ENCODE results near the gene ZNF597.
"Not testable (repeated sequence)": the region's sequence is repeated elsewhere in the genome, so short reads cannot be mapped to it uniquely, and the experiment has no call there.

The ZNF597 gene

DNA sequence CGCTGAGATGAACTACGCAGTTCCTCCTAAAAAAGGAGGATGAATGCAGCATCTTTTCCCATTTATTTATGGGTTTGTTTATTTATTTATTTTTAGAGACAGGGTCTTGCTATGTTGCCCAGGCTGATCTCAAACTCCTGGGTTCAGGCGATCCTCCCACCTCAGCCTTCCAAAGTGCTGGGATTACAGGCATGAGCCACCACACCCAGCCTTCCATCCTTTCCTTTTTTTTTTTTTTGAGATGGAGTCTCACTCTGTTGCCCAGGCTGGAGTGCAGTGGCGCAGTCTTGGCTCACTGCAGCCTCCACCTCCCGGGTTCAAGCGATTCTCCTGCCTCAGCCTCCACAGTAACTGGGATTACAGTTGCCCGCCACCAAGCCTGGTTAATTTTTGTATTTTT is 31.6 kb upstream of the ZNF597 start:
- not testable (repeated sequence) for DNase-seq

DNA sequence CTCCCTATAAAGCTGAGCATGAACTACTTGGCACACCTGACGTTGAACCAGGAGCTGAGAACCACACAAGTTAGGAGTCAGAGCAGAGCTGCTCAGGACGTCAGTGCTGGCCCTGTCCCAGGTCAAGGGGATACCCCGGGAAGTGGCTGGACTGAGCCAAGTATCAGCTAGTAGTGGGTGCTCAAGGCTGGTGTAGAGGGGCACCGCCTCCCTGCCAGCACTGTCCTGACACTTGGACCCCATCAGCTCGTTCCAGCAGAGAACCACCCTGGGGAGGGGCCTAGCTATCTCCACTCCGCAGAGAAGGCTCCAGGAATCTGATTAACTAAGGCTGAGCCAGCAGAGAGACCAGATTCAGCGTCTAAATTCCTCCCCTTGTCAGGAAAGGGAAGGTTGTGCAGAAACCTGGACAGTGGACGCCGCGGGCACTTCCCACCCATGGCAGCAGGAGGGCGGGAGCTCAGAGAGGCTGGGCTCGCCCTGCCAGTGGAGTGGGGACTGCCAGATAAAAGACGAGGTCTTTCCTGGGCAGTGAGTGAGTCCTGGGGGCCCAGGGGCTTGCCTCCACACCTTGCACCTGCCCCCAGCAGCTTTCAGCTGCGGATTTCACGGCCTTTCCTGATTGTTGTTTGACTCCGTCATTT is 31.0 kb upstream of the ZNF597 start:
- no peak for DNase-seq

DNA sequence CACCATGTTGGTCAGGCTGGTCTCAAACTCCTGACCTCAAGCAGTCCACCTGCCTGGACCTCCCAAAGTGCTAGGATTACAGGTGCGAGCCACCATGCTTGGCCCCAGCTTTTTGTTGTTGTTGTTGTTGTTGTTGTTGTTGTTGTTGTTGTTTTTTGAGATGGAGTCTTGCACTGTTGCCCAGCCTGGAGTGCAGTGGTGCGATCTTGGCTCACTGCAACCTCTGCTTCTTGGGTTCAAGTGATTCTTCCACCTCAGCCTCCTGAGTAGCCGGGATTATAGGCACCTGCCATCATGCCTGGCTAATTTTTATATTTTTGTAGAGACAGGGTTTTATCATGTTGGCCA is 30.3 kb upstream of the ZNF597 start:
- DNase-seq: not testable (repeated sequence)

DNA sequence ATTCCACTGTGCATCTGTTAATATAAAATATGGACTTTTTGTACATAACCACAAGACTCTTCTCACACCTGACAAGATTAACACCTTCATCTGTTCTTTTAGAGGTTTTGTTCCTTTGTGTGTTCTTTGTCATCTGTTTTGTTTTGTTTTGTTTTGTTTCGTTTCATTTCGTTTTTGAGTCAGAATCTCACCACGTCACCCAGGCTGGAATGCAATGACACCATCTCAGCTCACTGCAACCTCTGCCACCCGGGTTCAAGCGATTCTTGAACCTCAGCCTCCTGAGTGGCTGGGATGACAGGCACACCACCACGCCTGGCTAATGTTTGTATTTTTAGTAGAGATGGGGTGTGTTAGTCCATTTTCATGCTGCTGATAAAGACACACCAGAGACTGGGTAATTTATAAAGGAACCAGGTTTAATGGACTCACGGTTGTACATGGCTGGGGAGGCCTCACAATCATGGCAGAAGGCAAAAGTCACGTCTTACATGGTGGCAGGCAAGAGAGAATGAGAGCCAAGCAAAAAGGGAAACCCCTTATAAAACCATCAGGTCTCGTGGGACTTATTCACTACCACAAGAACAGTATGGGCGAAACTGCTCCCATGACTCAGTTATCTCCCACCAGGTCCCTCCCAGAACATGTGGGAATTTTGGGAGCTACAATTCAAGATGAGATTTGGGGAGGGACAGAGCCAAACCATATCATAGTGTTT is 29.7 kb upstream of the ZNF597 start:
- DNase-seq: no peak

DNA sequence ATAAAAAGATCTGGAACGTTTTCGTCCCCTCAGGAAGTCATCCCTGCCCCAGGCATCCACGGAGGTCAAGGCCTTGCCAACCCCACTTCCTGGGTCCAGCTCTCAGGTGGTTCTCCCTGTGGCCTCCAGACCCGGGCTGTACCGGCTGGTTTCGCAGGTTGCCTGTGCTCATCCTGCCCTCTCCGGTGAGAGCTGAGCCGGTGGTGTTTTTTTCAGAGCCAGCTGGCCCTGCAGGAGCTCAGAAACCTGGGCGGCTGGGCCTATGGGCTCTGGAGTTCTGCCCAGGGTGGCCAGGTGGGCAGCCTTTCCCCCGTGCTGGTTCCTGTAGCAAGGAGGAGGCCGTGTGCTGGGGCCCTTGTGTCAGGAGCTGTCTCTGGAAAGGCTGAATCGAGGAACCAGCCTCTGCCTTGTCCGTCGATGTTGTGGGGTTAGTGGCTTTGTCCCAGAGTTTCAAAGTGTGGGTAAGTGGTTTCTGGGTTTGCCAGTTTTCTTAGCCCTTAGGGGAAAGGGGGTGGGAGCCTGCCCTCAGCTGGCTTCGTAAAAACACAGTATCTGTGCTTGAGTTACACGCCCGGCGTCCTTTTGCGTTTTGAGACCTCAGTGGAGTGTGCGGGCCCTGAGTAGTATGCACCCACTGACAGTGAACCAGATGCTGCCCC is 28.3 kb upstream of the ZNF597 start:
- no peak for DNase-seq

DNA sequence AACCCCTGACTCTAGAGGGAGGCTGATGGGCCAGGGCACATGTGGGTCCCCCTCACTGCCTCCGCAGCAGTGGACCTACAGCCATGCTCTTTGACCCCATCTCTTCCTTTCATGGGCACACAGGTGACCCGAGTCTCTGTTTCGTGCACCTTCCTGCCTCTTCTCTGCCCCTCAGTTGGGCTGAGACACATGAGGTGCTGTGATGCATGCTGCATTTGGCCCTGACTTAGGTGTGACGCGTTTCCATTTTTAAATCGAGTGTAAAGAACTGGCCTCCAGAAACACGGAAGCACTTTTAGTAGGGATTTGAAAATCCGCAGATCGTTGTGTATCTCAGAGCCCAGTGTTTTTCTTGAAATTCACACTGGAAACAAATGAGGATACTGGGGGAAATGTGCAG is 27.4 kb upstream of the ZNF597 start:
- DNase-seq: no peak

DNA sequence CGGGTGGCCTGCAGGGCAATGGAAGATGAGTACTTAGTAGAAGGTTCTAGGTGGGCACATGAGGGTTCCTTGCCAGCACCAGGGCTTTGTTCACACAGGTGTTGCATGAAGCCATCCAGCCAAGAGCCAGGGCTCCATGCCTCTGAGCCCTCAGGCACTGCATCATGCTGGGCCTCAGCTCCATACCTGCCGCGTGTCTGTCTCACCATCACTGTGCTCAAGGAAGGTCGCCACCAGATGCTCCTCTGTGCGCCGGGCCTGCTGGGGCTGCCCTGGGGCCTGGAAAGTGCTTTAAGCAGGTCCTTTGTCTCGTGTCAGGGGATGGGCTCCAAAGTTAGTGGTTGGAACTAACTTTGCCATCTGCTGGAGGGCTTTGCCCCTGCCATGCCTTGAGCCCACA is 26.4 kb upstream of the ZNF597 start:
- no peak for DNase-seq

DNA sequence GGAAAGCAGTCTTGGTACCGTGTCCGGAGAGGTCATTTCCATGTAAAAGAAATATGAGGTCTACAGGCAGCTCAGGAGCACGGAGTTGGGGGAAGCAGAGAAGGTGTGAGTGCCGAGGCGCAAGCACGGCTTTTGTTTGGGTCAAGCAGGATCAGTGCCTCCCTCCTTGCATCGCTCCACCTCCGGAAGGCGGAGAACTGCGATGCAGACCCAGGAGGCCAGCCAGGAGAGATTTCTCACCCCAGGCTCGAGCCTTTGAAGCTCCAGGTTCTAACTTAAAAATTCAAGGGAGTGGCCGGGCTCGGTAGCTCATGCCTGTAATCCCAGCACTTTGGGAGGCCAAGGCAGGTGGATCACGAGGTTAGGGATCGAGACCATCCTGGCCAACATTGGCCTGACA is 25.2 kb upstream of the ZNF597 start:
- no peak for DNase-seq

DNA sequence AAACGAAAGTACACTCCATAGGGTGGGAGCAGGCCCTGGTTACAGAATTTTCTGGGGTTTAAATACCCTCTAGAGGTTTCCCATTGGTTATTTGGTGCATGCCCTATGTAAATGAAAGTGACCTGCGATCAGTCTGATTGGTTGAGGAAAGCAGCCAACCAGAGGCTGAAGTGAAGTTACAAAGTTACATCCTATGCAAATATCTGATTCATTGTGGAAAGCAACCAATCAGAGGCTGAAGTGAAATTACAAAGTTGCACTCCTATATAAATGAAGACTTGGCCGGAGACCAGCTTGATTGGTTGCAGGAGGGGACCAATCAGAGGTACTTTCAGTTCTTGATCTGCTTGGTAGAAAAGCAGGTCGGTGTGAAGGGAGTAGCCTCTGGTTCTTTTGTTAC is 24.6 kb upstream of the ZNF597 start:
- DNase-seq: no peak

DNA sequence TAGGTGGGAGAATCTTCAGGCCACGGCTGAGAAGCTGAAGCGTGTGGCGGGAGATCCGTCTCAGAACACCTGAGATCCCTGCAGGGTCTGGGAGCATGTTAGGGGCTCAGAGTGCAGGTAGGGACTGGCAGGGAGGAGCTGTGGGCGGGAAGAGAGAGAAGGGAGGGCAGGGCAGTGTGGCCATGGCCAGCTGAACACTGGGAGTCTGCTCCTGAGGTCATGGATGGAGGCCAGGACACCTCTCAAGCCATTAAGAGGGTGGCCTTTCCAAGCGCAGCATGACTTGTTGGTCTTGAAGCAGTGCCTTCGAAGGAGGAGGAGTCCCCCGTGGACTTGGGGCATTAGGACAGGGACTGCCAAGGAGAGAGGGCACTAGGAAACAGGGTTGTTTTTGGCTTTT is 23.9 kb upstream of the ZNF597 start:
- DNase-seq: no peak

DNA sequence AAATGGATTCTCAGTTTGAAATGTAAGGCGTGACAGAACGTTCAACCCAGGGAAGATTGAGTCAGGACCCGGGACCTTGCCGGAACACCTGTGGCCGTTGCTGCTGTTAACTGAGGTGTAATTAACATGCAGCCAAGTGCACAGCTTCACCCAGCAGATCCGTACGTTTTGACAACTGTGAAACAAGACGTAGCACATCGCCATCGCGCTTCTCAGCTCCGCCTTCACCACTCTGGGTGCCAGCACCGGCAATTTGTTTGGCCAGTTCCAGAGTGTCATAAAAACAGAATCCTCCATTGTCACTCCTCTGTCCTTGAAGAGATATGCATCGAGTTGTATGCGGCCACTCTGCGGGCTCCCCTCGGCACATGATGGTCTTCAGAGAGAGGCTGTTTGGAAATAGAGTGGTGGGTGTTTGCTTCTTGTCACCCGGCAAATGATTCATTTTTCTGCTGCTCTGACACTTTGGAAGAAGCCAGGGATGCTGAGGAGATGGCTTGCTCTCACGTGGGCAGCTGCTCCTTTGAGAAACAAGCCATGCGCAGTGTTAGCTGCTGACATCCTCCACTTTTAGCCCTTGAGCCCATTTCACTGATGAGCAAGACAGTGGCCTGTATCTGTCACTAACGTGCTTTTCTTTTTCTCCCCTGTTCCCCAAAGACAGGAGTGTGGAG is 22.7 kb upstream of the ZNF597 start:
- DNase-seq: no peak

DNA sequence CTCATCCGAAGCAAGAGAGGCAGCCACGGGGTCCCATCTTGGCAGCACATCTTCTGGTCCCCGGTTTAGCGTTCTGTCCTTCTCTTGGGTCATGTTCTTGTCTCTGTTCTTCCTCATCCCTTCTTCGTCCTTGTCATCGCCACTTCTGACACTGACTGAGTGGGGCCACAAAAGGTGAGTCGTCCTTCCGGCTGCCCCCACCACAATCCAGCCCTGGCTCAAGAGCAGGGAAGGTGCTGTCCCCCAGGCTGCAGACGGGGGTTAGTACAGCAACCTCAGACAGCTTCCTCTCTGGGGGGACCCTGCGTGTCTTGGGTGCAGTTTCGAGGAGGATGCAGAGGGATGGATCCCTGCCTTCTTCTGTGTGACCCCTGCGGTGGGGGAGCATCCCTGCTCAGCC is 22.0 kb upstream of the ZNF597 start:
- no peak for DNase-seq

DNA sequence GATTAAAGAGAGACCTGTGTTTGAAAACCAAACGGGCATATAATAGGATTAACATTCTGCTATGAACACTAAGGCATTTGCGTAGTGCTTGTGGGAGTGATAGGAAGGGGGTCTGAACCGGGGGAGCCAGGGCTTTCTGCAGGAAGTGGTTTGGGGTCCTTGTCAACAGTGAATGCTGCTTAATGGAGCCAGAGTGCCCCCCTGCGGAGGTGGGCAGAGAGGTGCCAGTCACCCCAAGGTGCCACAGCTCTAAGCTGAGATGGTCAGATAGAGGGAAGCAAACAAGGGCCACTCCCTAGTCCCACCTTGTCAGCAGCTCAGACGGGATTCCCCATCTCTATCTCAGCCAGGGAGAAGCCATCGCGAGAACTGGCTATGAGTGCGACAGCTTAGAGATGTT is 17.8 kb upstream of the ZNF597 start:
- peak; percentile 58 for DNase-seq

DNA sequence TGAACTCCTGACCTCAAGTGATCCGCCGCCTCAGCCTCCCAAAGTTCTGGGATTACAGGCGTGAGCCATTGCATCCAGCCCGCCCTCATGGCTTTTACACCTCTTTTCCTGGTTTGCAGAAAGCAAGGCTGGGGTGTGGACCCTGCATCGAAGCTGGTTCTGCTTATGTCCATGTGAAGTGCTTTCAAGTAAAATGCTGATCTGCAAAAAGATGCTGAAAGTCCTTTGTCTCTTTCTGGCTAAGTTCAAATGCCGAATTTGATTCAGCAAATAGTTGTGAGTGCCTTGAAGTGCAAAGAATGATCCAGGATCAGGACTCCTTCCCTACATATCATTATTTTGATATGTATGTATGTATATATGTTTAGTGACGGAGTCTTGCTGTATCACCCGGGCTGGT is 17.3 kb upstream of the ZNF597 start:
- no peak for DNase-seq

DNA sequence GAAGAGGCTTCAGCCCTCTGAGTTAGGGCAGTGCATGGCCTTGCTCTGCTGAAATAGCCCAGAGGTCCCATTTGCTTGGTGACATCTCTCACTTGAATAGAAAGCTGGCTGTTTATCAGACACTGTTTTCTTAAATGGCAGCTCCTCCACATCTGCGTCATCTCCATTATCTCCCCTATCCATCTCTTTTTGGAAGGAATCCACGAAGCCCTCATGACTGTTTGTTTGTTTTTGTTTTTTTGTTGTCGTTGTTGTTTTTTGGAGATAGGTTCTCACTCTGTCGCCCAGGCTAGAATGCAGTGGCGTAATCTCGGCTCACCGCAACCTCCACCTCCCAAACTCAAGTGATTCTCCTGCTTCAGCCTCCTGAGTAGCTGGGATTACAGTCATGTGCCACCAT is 16.8 kb upstream of the ZNF597 start:
- DNase-seq: no peak

DNA sequence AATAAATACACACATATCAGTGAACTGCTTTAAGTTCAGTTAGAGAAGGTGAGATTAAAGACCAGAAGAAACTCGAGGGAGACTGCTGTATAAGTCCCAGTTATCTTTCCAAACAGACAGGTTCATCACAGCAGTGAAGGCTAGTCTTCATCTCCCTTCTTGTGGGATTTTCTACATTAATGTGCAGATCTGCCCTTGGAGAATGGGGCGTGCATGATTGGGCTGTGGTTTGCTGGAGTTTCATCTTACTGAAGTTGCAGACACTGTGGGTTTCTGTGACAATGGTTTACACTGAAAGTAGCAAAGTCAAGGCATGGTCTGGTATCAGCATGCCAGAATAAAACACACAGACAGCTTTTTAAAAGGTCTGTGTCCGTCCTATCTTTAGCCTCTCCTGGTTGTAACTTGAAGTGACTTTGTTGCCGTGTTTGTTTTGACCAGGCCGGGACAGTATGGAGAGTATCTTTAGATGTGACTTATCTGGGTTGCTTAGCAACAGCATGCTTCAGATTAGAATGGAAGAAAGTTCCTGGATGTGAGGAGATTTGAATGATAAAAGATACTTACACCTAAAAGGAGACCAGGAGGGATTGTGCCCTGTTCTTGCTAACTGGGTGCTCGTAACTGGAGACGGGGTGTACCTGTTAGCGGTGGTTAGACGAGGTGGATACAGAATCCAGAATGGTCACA is 16.2 kb upstream of the ZNF597 start:
- peak; percentile 19 for DNase-seq

DNA sequence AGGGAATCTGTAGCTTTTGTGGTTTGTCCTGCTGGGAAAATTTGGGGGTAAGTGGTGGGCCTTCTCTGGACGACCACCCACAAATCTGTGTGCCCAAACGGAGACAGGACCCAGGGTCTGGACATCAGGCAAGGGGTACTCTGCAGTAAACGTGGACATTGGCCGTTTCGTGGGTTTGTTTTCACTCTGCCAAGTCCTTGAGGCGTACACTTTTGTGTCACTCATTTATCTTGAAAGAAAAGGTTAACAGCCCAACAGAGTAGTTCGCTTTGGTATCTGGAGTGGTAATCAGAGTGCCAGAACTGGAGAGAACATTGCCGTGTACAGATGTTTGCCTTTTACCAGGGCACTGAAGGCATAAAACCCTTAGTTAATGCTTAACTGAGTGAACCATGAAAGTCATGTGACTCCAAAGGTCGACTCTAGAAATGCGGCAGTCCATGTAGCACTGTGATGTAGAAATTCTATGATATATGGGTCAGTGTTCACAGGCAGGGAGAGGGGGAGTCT is 15.6 kb upstream of the ZNF597 start:
- DNase-seq: no peak

DNA sequence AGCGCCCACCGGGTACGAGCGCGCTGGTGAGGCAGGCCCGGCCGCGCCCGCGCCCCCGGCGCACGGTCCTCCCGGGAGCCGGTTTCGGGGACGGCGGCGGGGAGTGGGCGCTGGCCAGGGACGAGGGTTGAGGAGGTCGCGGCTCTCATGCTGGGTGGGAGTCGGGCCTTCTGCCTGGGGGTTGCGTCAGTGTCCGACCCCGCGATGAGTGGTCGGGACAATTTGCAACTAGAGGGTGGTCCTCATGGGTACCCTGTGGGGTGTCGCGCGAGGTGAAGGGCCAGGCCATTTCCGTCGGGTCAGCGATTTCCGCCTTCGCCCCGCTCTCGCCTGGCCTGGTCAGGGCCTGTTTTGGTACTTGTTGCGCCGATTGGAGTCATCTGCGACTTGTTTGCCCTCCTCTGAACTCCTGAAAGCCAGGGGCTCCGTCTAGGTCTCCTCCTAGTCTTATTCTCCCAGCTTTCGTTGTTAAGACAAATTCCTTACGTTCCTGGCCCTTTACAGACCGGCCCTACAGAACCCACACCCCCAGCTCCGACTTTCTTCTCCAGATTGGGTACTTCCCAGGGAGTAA is 15.1 kb upstream of the ZNF597 start:
- no peak for DNase-seq

DNA sequence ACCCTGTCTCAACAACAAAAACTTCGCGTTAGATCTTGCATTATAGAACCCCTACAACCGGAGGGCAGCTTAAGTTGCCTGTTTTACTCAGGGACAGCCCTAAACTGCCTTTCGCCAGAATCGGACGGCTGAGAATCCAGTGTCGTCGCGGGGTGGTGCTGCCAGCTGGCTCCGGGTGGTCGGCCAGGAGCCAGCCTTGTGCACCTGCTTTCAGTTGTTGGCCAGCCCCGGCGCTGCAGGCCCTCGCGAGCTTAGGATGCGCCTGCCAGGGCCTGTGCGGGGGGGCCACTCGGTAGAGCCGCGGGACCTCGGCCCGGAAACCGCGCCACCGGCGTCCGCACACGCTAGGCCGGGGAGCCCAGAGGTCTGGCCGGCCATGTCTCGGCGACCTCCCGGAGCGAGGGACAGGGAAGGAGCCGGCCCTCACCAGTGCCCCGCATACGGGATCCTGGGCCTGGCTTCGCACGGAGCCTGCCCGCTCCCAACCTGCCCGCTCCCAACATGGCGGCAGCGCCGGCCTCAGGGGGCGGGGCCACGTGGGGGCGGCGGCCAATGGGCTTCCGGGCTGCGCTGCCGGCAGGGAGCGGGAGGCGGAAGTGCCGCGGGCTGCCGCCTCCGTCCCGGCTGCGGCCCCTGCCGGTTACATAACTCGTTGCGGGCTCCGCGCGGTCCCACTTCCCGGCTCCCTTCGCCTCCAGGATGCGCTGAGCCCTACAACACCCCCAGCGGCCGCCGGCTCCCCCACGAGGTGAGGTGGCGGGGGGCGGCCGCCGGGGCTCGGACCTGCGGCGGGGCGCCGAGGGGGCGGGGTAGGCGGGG is 14.3 kb upstream of the ZNF597 start:
- peak; percentile 92 for DNase-seq

DNA sequence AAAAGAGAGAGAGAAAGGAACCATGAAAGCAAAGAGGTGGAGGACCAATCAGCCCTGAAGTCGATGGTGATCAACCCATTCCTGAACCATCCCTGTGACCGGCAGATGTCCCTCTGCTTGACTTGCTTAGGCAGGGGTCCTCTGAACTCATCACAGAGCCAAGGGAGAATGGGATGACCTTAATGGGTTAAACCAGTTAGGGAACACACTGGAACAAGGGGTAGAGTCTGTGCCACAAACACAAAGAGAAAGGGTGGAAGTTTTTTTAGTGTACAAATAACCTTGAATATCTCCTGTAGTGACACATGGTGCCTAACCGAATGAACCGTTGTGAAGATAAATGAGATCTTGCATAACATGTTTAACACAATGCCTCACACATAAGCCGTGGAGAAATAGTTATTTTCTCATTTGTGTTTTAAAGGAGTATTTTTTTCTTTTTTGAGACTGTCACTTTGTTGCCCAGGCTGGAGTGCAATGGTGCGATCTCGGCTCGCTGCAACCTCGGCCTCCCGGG is 11.4 kb upstream of the ZNF597 start:
- DNase-seq: no peak

DNA sequence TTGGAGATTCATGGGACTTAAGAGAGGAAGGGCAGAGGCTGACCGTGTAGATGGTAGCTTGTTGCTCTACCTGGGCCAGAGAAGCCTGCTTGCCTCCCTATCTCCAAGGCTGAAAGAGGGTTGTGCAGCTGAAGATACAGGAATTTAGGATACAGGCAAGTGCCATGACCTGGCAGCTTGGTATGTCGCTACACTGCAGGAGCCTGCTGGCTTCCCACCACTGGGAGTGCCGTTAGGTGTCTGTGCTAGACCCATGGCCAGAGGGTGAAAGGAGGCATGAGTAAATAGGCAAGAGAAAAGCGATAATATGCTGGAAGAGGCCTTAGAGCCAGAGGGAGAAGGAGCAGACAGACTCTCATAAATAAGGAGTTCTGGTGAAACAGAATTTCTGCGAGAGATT is 10.8 kb upstream of the ZNF597 start:
- DNase-seq: no peak

DNA sequence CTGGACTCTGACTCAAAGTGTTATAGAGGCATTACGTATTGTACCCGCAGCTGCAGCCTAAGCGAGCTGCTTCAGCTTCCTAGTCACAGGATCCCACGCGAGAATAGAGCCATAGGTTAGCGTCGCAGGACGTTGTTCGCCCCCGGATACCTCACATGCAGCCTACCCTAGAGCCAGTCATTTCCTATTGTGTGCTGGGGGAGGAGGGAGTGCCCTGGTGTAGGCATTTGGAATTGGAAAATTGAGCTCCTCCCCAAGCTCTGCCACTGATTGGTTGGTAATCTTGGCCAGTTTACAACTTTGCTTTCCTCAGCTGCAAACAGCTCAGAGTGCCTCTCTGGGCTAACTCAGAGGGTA is 706 bp upstream of the ZNF597 start:
- DNase-seq: peak; percentile 20
